ENCODE measurements around the gene GGA1. TPM values are rescaled to one million over a fixed set of nuclear protein-coding genes. Genes with fewer than 3 reads are reported as not detected.
A peak's percentile ranks its signal among the peaks of the same experiment; 100 is the strongest.

GGA1 gene
- total and polyA plus RNA-seq, 2 donors from 2014 or later = 37.5 to 61.2 TPM

DNA sequence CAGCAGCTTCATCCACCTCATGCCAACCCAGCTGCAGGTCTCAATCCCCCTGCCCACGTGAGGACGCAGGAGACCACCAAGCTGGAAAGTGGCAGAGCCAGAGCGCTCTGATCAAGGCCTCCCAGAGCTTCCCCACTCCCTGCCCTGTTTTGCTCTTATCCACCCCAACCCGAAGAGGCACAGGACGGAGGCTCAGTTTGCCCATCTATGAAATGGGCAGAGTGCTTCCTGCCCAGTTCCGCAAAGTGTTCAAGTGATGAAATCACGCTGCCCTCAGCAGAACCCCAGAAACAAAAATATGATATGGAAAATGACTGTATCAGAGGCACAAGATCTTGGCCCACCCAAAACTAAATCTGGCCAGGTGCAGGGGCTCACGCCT lies 36.7 kb upstream of the GGA1 start:
- H3K4me1 ChIP-seq (ENCODE audit: control insufficient read depth in 2 of 3, insufficient read depth in 2 of 3, low read depth in 1 of 3, low read length in 3 of 3) = peaks cover 0 to 30% (median 19%) of the 10 kb centered on the region in 3 donors
- H3K36me3 ChIP-seq (ENCODE audit: control insufficient read depth in 2 of 3, insufficient read depth in 3 of 3, low read length in 3 of 3) = peaks cover 0 to 15% (median 2%) of the 10 kb centered on the region in 3 donors
- FAIRE-seq (no peak), DNase-seq (no peak)
- intact Hi-C loops (cut with DNase I) = loop anchor here (5.0 kb wide), 1 partner anchor 35 kb away; no protein-coding TSS in a partner anchor
- H3K27ac ChIP-seq (ENCODE audit: low read depth in 2 of 2, low read length in 2 of 2) = no peak overlapping the region
- no peaks in the 10 kb centered on the region for H3K9me3 ChIP-seq (ENCODE audit: control insufficient read depth in 2 of 3, insufficient read depth in 1 of 3, low read length in 3 of 3)
- TF ChIP-seq, protein P1, sequence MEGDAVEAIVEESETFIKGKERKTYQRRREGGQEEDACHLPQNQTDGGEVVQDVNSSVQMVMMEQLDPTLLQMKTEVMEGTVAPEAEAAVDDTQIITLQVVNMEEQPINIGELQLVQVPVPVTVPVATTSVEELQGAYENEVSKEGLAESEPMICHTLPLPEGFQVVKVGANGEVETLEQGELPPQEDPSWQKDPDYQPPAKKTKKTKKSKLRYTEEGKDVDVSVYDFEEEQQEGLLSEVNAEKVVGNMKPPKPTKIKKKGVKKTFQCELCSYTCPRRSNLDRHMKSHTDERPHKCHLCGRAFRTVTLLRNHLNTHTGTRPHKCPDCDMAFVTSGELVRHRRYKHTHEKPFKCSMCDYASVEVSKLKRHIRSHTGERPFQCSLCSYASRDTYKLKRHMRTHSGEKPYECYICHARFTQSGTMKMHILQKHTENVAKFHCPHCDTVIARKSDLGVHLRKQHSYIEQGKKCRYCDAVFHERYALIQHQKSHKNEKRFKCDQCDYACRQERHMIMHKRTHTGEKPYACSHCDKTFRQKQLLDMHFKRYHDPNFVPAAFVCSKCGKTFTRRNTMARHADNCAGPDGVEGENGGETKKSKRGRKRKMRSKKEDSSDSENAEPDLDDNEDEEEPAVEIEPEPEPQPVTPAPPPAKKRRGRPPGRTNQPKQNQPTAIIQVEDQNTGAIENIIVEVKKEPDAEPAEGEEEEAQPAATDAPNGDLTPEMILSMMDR (IDR thresholded peaks at IDR 0.05; ENCODE audit: borderline replicate concordance, extremely low read depth, insufficient read depth) = no peak
- no peaks in the 10 kb centered on the region for H3K27me3 ChIP-seq (ENCODE audit: control insufficient read depth, insufficient read depth, low read length)
- H3K9ac ChIP-seq (ENCODE audit: low read length in 3 of 3) = no peak overlapping the region
- H3K4me3 ChIP-seq (ENCODE audit: low read length in 3 of 3) = no peak overlapping the region

DNA sequence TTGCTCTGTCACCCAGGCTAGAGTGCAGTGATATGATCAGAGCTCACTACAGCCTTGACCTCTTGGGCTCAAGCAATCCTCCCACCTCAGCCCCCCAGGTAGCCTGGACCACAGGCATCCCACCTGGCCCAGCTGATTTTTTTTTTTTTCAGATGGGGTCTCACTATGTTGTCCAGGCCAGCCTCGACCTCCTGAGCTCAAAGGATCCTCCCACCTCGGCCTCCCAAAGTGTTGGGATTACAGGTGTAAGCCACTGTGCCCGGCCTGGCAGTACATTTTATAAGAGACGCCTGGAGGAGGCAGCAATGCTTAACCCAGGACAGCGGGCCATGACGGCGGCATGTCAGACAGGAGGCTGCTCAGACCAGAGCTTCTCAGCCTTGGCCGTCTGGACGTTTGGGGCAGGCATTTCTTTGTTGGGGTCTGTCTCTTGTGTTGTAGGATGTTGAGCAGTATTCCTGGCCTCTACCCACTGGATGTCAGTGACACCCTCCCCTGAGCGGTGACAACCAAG lies 33.1 kb upstream of the GGA1 start:
- FAIRE-seq (no peak), DNase-seq (no peak)
- no peaks in the 10 kb centered on the region for H3K36me3 ChIP-seq (ENCODE audit: control insufficient read depth in 2 of 3, insufficient read depth in 3 of 3, low read length in 3 of 3)
- H3K9me3 ChIP-seq (ENCODE audit: control insufficient read depth in 2 of 3, insufficient read depth in 1 of 3, low read length in 3 of 3) = no peaks in the 10 kb centered on the region
- H3K27ac ChIP-seq (ENCODE audit: low read depth in 2 of 2, low read length in 2 of 2) = no peak overlapping the region
- TF ChIP-seq, protein P1 (IDR thresholded peaks at IDR 0.05; ENCODE audit: borderline replicate concordance, extremely low read depth, insufficient read depth) = no peak
- no peak overlapping the region for H3K4me3 ChIP-seq (ENCODE audit: low read length in 3 of 3)
- intact Hi-C loops (cut with DNase I) = no loop called here
- peaks cover 0 to 3% (median under 1%) of the 10 kb centered on the region in 3 donors for H3K4me1 ChIP-seq (ENCODE audit: control insufficient read depth in 2 of 3, insufficient read depth in 2 of 3, low read depth in 1 of 3, low read length in 3 of 3)
- no peaks in the 10 kb centered on the region for H3K27me3 ChIP-seq (ENCODE audit: control insufficient read depth, insufficient read depth, low read length)
- H3K9ac ChIP-seq (ENCODE audit: low read length in 3 of 3) = peak overlapping the region in 1 of 3 donors; percentile 46

DNA sequence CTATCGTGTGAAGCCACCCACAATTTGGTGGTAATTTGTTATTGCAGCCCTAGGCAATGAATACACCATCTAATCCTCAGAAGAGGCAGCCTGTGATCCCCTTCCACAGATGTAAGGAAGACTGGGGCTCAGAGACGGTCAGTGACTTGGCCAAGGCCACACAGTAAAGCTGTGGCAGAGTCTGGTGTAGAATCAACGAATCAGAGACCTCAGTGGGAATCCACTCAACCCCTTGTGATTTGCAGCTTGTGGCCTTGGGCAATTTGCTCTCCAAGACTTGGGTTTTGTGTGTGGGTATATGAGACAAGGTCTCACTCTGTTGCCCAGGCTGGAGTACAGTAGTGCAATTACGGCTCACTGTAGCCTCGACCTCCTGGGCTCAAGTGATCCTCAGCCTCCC lies 30.6 kb upstream of the GGA1 start:
- Histone ChIP-seq H3K4me3 (ENCODE audit: low read length in 3 of 3) (peak overlapping the region in 2 of 3 donors; percentile 41 to 48), H3K27me3 (ENCODE audit: control insufficient read depth, insufficient read depth, low read length) (no peaks in the 10 kb centered on the region), H3K36me3 (ENCODE audit: control insufficient read depth in 2 of 3, insufficient read depth in 3 of 3, low read length in 3 of 3) (no peaks in the 10 kb centered on the region), H3K4me1 (ENCODE audit: control insufficient read depth in 2 of 3, insufficient read depth in 2 of 3, low read depth in 1 of 3, low read length in 3 of 3) (peaks cover 0 to 3% (median 0%) of the 10 kb centered on the region in 3 donors), H3K27ac (ENCODE audit: low read depth in 2 of 2, low read length in 2 of 2) (no peak overlapping the region), H3K9ac (ENCODE audit: low read length in 3 of 3) (peak overlapping the region in 1 of 3 donors; percentile 2), H3K9me3 (ENCODE audit: control insufficient read depth in 2 of 3, insufficient read depth in 1 of 3, low read length in 3 of 3) (no peaks in the 10 kb centered on the region)
- intact Hi-C loops (cut with DNase I) = no loop called here
- no peak for FAIRE-seq
- DNase-seq = no peak
- TF ChIP-seq, protein P1 (IDR thresholded peaks at IDR 0.05; ENCODE audit: borderline replicate concordance, extremely low read depth, insufficient read depth) = no peak

DNA sequence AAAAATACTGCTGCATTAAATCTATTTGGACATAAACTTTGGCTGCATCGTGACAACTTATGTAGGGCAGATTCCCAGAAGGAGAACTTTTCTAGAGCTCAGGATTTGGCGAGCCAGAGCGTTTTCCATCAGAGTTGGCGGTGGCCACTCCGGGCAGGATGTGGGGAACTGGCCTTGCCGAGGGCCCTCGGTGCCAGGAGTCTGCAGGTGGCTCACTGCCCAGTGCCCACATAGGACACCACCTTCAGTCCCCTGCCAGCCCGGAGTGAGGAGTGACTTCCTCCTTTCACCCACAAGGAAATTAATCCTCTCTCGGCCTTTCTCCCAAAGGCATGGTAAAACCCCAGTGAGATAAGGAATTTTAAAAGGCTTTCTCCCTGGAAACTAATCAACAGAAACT lies 27.1 kb upstream of the GGA1 start:
- TF ChIP-seq, protein P1 (IDR thresholded peaks at IDR 0.05; ENCODE audit: borderline replicate concordance, extremely low read depth, insufficient read depth) = no peak

More for the DNA sequence above, 27.1 kb upstream of the GGA1 start:
- Histone ChIP-seq H3K9ac (ENCODE audit: low read length in 3 of 3) (no peak overlapping the region), H3K27me3 (ENCODE audit: control insufficient read depth, insufficient read depth, low read length) (no peaks in the 10 kb centered on the region), H3K4me3 (ENCODE audit: low read length in 3 of 3) (no peak overlapping the region), H3K9me3 (ENCODE audit: control insufficient read depth in 2 of 3, insufficient read depth in 1 of 3, low read length in 3 of 3) (no peaks in the 10 kb centered on the region), H3K4me1 (ENCODE audit: control insufficient read depth in 2 of 3, insufficient read depth in 2 of 3, low read depth in 1 of 3, low read length in 3 of 3) (peaks cover 0 to 3% (median 0%) of the 10 kb centered on the region in 3 donors), H3K36me3 (ENCODE audit: control insufficient read depth in 2 of 3, insufficient read depth in 3 of 3, low read length in 3 of 3) (no peaks in the 10 kb centered on the region), H3K27ac (ENCODE audit: low read depth in 2 of 2, low read length in 2 of 2) (peak overlapping the region in 1 of 2 donors; percentile 37)
- no peak for FAIRE-seq
- peak in 1 of 5 donors; percentile 86 for DNase-seq
- intact Hi-C loops (cut with DNase I) = no loop called here

Data from kidney (tissue), 14 donors.